ENCODE measurements around the gene PLEKHG7. TPM values are rescaled to one million over a fixed set of nuclear protein-coding genes. Genes with fewer than 3 reads are reported as not detected.

The PLEKHG7 gene
- total and polyA plus RNA-seq, 2 experiments from 2014 or later = not detected

DNA sequence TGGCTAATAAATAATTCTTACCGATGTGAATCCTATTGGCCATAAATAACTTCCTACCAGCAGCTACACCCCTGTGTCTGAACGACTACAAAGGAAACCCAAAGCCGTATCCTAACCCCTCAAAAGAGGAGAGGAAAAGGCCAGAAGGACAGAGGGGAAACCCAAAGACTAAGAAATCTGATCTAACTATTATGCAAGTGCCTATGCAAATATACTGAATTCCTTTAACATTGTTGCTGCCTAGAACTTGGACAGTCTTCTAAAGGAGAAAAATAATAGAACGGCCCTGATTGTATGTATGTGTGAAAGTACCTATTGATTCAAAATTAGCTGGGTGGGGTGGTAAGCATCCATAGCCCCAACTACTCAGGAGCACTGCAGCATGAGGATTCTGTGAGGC is 997 bp downstream of the PLEKHG7 start:
- Histone ChIP-seq H2AFZ (no peak overlapping the region), H4K20me1 (replicated peaks; ENCODE audit: insufficient read depth) (no peaks in the 10 kb centered on the region), H3K36me3 (ENCODE audit: insufficient read depth) (no peaks in the 10 kb centered on the region), H3K79me2 (replicated peaks; ENCODE audit: insufficient read depth) (no peaks in the 10 kb centered on the region), H3K4me3 (no peak overlapping the region), H3F3A (replicated peaks; ENCODE audit: low read depth) (no peaks in the 10 kb centered on the region), H3K4me1 (ENCODE audit: insufficient read depth) (0 out of 2 replicates have a peak, but pooled peaks cover 8% of the 10 kb centered on the region), H3K4me2 (no peak overlapping the region), H3K27ac (ENCODE audit: low read depth) (no peak overlapping the region), H3K27me3 (ENCODE audit: insufficient read depth) (no peaks in the 10 kb centered on the region), H3K9me2 (ENCODE audit: insufficient read depth) (peaks cover 8% of the 10 kb centered on the region; the same call in 1 of the 2 replicates)
- no peaks in the 10 kb centered on the region for H3K9me3 Mint-ChIP-seq
- H3K36me3 Mint-ChIP-seq (ENCODE audit: low read depth) = no peaks in the 10 kb centered on the region
- ATAC-seq = no peak
- no peaks in the 10 kb centered on the region for H3K27me3 Mint-ChIP-seq (ENCODE audit: insufficient read depth, low read depth, poor library complexity)
- no peak for TF ChIP-seq EZH2phosphoT487 (IDR thresholded peaks at IDR 0.05; ENCODE audit: unreplicated experiment)
- TF ChIP-seq, protein P1, sequence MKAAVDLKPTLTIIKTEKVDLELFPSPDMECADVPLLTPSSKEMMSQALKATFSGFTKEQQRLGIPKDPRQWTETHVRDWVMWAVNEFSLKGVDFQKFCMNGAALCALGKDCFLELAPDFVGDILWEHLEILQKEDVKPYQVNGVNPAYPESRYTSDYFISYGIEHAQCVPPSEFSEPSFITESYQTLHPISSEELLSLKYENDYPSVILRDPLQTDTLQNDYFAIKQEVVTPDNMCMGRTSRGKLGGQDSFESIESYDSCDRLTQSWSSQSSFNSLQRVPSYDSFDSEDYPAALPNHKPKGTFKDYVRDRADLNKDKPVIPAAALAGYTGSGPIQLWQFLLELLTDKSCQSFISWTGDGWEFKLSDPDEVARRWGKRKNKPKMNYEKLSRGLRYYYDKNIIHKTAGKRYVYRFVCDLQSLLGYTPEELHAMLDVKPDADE (IDR thresholded peaks at IDR 0.05) = no peak
- TF ChIP-seq, protein P2, sequence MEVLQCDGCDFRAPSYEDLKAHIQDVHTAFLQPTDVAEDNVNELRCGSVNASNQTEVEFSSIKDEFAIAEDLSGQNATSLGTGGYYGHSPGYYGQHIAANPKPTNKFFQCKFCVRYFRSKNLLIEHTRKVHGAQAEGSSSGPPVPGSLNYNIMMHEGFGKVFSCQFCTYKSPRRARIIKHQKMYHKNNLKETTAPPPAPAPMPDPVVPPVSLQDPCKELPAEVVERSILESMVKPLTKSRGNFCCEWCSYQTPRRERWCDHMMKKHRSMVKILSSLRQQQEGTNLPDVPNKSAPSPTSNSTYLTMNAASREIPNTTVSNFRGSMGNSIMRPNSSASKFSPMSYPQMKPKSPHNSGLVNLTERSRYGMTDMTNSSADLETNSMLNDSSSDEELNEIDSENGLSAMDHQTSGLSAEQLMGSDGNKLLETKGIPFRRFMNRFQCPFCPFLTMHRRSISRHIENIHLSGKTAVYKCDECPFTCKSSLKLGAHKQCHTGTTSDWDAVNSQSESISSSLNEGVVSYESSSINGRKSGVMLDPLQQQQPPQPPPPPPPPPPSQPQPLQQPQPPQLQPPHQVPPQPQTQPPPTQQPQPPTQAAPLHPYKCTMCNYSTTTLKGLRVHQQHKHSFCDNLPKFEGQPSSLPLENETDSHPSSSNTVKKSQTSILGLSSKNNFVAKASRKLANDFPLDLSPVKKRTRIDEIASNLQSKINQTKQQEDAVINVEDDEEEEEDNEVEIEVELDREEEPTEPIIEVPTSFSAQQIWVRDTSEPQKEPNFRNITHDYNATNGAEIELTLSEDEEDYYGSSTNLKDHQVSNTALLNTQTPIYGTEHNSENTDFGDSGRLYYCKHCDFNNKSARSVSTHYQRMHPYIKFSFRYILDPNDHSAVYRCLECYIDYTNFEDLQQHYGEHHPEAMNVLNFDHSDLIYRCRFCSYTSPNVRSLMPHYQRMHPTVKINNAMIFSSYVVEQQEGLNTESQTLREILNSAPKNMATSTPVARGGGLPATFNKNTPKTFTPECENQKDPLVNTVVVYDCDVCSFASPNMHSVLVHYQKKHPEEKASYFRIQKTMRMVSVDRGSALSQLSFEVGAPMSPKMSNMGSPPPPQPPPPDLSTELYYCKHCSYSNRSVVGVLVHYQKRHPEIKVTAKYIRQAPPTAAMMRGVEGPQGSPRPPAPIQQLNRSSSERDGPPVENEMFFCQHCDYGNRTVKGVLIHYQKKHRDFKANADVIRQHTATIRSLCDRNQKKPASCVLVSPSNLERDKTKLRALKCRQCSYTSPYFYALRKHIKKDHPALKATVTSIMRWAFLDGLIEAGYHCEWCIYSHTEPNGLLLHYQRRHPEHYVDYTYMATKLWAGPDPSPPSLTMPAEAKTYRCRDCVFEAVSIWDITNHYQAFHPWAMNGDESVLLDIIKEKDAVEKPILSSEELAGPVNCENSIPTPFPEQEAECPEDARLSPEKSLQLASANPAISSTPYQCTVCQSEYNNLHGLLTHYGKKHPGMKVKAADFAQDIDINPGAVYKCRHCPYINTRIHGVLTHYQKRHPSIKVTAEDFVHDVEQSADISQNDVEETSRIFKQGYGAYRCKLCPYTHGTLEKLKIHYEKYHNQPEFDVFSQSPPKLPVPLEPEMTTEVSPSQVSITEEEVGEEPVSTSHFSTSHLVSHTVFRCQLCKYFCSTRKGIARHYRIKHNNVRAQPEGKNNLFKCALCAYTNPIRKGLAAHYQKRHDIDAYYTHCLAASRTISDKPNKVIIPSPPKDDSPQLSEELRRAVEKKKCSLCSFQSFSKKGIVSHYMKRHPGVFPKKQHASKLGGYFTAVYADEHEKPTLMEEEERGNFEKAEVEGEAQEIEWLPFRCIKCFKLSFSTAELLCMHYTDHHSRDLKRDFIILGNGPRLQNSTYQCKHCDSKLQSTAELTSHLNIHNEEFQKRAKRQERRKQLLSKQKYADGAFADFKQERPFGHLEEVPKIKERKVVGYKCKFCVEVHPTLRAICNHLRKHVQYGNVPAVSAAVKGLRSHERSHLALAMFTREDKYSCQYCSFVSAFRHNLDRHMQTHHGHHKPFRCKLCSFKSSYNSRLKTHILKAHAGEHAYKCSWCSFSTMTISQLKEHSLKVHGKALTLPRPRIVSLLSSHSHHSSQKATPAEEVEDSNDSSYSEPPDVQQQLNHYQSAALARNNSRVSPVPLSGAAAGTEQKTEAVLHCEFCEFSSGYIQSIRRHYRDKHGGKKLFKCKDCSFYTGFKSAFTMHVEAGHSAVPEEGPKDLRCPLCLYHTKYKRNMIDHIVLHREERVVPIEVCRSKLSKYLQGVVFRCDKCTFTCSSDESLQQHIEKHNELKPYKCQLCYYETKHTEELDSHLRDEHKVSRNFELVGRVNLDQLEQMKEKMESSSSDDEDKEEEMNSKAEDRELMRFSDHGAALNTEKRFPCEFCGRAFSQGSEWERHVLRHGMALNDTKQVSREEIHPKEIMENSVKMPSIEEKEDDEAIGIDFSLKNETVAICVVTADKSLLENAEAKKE (CRISPR knock-in tag; IDR thresholded peaks at IDR 0.05) = no peak
- TF ChIP-seq STAT1 (IDR thresholded peaks at IDR 0.05; ENCODE audit: unreplicated experiment) = no peak
- no peak for TF ChIP-seq EZH2 (IDR thresholded peaks at IDR 0.05; ENCODE audit: low read depth, unreplicated experiment)
- TF ChIP-seq ZNF114 (CRISPR knock-in tag; IDR thresholded peaks at IDR 0.05) = no peak
- TF ChIP-seq, protein P3, sequence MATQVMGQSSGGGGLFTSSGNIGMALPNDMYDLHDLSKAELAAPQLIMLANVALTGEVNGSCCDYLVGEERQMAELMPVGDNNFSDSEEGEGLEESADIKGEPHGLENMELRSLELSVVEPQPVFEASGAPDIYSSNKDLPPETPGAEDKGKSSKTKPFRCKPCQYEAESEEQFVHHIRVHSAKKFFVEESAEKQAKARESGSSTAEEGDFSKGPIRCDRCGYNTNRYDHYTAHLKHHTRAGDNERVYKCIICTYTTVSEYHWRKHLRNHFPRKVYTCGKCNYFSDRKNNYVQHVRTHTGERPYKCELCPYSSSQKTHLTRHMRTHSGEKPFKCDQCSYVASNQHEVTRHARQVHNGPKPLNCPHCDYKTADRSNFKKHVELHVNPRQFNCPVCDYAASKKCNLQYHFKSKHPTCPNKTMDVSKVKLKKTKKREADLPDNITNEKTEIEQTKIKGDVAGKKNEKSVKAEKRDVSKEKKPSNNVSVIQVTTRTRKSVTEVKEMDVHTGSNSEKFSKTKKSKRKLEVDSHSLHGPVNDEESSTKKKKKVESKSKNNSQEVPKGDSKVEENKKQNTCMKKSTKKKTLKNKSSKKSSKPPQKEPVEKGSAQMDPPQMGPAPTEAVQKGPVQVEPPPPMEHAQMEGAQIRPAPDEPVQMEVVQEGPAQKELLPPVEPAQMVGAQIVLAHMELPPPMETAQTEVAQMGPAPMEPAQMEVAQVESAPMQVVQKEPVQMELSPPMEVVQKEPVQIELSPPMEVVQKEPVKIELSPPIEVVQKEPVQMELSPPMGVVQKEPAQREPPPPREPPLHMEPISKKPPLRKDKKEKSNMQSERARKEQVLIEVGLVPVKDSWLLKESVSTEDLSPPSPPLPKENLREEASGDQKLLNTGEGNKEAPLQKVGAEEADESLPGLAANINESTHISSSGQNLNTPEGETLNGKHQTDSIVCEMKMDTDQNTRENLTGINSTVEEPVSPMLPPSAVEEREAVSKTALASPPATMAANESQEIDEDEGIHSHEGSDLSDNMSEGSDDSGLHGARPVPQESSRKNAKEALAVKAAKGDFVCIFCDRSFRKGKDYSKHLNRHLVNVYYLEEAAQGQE (IDR thresholded peaks at IDR 0.05; ENCODE audit: unreplicated experiment) = no peak
- TF ChIP-seq JUNB (IDR thresholded peaks at IDR 0.05; ENCODE audit: unreplicated experiment) = no peak
- TF ChIP-seq, protein P4, sequence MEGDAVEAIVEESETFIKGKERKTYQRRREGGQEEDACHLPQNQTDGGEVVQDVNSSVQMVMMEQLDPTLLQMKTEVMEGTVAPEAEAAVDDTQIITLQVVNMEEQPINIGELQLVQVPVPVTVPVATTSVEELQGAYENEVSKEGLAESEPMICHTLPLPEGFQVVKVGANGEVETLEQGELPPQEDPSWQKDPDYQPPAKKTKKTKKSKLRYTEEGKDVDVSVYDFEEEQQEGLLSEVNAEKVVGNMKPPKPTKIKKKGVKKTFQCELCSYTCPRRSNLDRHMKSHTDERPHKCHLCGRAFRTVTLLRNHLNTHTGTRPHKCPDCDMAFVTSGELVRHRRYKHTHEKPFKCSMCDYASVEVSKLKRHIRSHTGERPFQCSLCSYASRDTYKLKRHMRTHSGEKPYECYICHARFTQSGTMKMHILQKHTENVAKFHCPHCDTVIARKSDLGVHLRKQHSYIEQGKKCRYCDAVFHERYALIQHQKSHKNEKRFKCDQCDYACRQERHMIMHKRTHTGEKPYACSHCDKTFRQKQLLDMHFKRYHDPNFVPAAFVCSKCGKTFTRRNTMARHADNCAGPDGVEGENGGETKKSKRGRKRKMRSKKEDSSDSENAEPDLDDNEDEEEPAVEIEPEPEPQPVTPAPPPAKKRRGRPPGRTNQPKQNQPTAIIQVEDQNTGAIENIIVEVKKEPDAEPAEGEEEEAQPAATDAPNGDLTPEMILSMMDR (conservative IDR thresholded peaks at IDR 0.05; ENCODE audit: low read depth in 2 of 2) = no peak
- no peak for TF ChIP-seq CREB1 (CRISPR knock-in tag; IDR thresholded peaks at IDR 0.05; ENCODE audit: low read depth)
- TF ChIP-seq ZNF331 (CRISPR knock-in tag; IDR thresholded peaks at IDR 0.05; ENCODE audit: low read depth) = no peak
- TF ChIP-seq NANOG (IDR thresholded peaks at IDR 0.05; ENCODE audit: borderline replicate concordance) = no peak
- TF ChIP-seq POLR2AphosphoS5 (IDR thresholded peaks at IDR 0.05; ENCODE audit: low read depth) = no peak
- no peak overlapping the region for H3K4me3 Mint-ChIP-seq
- H3K4me1 Mint-ChIP-seq = peaks cover 11% of the 10 kb centered on the region
- DNase-seq (ENCODE audit: low spot score) = peak; percentile 18
- no peak overlapping the region for H3K27ac Mint-ChIP-seq
